ENCODE results near the gene NCEH1.

NCEH1 gene

GRCh38 chr3:172646439-172647015, 64.3 kb downstream of the NCEH1 start:
- DNase-seq (ENCODE audit: low spot score) = no peak

- DNase-seq (ENCODE audit: low spot score) = no peak
These were observed 66.6 kb downstream of the NCEH1 start for GRCh38 chr3:172644258-172644657.

- no peak for DNase-seq (ENCODE audit: low spot score)
These were observed 67.2 kb downstream of the NCEH1 start for GRCh38 chr3:172643506-172644179.

GRCh38 chr3:172641291-172641690, 69.6 kb downstream of the NCEH1 start:
- no peak for DNase-seq (ENCODE audit: low spot score)

GRCh38 chr3:172640751-172641150, 70.1 kb downstream of the NCEH1 start:
- no peak for DNase-seq (ENCODE audit: low spot score)

- no peak for DNase-seq (ENCODE audit: low spot score)
These were observed 75.3 kb downstream of the NCEH1 start for GRCh38 chr3:172635588-172635987.

GRCh38 chr3:172634948-172635347, 75.9 kb downstream of the NCEH1 start:
- DNase-seq (ENCODE audit: low spot score) = no peak

- no peak for DNase-seq (ENCODE audit: low spot score)
These were observed 80.6 kb downstream of the NCEH1 start for GRCh38 chr3:172630316-172630715.

GRCh38 chr3:172629470-172629869, 81.4 kb downstream of the NCEH1 start:
- no peak for DNase-seq (ENCODE audit: low spot score)

- DNase-seq (ENCODE audit: low spot score) = no peak
These were observed 83.6 kb downstream of the NCEH1 start for GRCh38 chr3:172627057-172627809.

GRCh38 chr3:172626021-172626640, 84.7 kb downstream of the NCEH1 start:
- DNase-seq (ENCODE audit: low spot score) = no peak

- DNase-seq (ENCODE audit: low spot score) = no peak
These were observed 85.5 kb downstream of the NCEH1 start for GRCh38 chr3:172625404-172625803.

GRCh38 chr3:172624999-172625398, 85.9 kb downstream of the NCEH1 start:
- DNase-seq (ENCODE audit: low spot score) = no peak

- peak; percentile 43 for DNase-seq (ENCODE audit: low spot score)
These were observed 87.8 kb downstream of the NCEH1 start for GRCh38 chr3:172622916-172623700.

GRCh38 chr3:172622156-172622555, 88.7 kb downstream of the NCEH1 start:
- no peak for DNase-seq (ENCODE audit: low spot score)

- no peak for DNase-seq (ENCODE audit: low spot score)
These were observed 92.9 kb downstream of the NCEH1 start for GRCh38 chr3:172617976-172618375.

- no peak for DNase-seq (ENCODE audit: low spot score)
These were observed 93.7 kb downstream of the NCEH1 start for GRCh38 chr3:172617013-172617706.

GRCh38 chr3:172616031-172616461, 94.8 kb downstream of the NCEH1 start:
- DNase-seq (ENCODE audit: low spot score) = no peak

- no peak for DNase-seq (ENCODE audit: low spot score)
These were observed 95.6 kb downstream of the NCEH1 start for GRCh38 chr3:172615296-172615695.

GRCh38 chr3:172614340-172615274, 96.3 kb downstream of the NCEH1 start:
- DNase-seq (ENCODE audit: low spot score) = no peak

Data from hematopoietic multipotent progenitor cell treated with erythropoietin and hydrocortisone succinate and interleukin-3 and kit ligand, for 17 days (in vitro differentiated cells).